HG03108 (cell line): ENCODE measurements around the gene CACYBP.

Experiments used
- ATAC-seq: cut with Tn5 transposase; IDR thresholded peaks from one replicate; pipeline ENCODE4 v1.9.1; 2021; ENCODE audit warnings: moderate library complexity; ENCODE audit not compliant: unreplicated experiment

The CACYBP gene

GRCh38 chr1:174999936-175000696, at the start of gene CACYBP:
CACYBP (plus strand) TSS chr1:174999947; CDS start chr1:175000181, 234 bp downstream.
- peak; percentile 7 for ATAC-seq

- peak; percentile 53 for ATAC-seq
Observed at GRCh38 chr1:174953285-174954072, 46.3 kb upstream of the CACYBP start.

GRCh38 chr1:174954073-174954460, 45.7 kb upstream of the CACYBP start:
- peak; percentile 6 for ATAC-seq

- no peak for ATAC-seq
Observed at GRCh38 chr1:174954671-174955669, 44.8 kb upstream of the CACYBP start.

- no peak for ATAC-seq
Observed at GRCh38 chr1:174956086-174956485, 43.7 kb upstream of the CACYBP start.

- ATAC-seq: no peak
Observed at GRCh38 chr1:174956976-174957375, 42.8 kb upstream of the CACYBP start.

- no peak for ATAC-seq
Observed at GRCh38 chr1:174957829-174958228, 41.9 kb upstream of the CACYBP start.

- ATAC-seq: no peak
Observed at GRCh38 chr1:174958396-174958795, 41.4 kb upstream of the CACYBP start.

- no peak for ATAC-seq
Observed at GRCh38 chr1:174960362-174960761, 39.4 kb upstream of the CACYBP start.

- ATAC-seq: no peak
Observed at GRCh38 chr1:174963529-174964125, 36.1 kb upstream of the CACYBP start.

- ATAC-seq: no peak
Observed at GRCh38 chr1:174964261-174964971, 35.3 kb upstream of the CACYBP start.

- no peak for ATAC-seq
Observed at GRCh38 chr1:174964972-174965361, 34.8 kb upstream of the CACYBP start.

GRCh38 chr1:174965362-174966007, 34.3 kb upstream of the CACYBP start:
- ATAC-seq: no peak

GRCh38 chr1:174966008-174966572, 33.7 kb upstream of the CACYBP start:
- ATAC-seq: no peak

GRCh38 chr1:174967845-174968705, 31.7 kb upstream of the CACYBP start:
- ATAC-seq: no peak

GRCh38 chr1:174968750-174969244, 30.9 kb upstream of the CACYBP start:
- peak; percentile 60 for ATAC-seq

GRCh38 chr1:174969977-174970376, 29.8 kb upstream of the CACYBP start:
- ATAC-seq: no peak

GRCh38 chr1:174971466-174971865, 28.3 kb upstream of the CACYBP start:
- ATAC-seq: no peak
